ENCODE measurements around the gene NOTO.
"Not testable (repeated sequence)": the region's sequence is repeated elsewhere in the genome, so short reads cannot be mapped to it uniquely, and the experiment has no call there.

The NOTO gene, protein sequence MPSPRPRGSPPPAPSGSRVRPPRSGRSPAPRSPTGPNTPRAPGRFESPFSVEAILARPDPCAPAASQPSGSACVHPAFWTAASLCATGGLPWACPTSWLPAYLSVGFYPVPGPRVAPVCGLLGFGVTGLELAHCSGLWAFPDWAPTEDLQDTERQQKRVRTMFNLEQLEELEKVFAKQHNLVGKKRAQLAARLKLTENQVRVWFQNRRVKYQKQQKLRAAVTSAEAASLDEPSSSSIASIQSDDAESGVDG

DNA sequence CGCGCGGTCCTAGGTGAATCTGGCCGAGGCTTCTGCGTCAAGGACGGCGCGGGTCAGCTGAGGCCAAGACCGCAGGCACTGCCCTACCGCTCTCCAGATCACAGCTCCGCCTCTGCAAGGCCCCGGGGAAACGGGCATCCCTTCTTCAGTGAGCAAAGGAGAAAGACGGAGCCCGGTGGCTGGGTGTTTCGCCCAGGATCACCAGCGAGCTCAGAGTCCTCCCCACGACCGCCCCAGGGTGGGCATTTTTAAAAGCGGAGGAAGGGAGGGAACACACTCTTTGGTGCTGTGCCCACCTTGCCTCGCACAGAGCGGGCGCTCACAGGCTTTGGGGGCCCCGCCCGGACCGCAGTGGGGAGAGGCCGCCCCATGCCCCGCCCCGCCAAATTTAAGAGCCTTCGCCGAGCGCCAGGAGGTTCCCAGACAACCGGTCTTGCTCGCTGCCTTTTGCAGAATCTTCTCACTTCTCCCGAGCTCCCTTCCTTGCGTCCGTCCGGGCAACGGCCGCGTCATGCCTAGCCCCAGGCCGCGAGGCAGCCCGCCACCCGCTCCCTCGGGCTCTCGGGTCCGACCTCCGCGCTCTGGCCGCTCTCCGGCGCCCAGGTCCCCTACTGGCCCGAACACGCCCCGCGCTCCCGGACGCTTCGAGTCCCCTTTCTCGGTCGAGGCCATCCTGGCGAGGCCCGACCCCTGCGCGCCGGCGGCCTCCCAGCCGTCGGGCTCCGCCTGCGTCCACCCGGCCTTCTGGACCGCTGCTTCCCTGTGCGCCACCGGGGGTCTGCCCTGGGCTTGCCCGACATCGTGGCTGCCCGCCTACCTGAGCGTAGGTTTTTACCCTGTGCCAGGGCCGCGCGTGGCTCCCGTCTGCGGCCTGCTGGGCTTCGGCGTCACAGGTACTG, at the start of gene NOTO:
NOTO (plus strand) TSS at position 419 of the 899 bp plus-strand sequence; CDS start at position 512, 93 bp downstream.
- H3K4me3 ChIP-seq (ENCODE audit: low read depth, low read length) = no peak within 1 kb of the TSS
- TF ChIP-seq, protein P1, sequence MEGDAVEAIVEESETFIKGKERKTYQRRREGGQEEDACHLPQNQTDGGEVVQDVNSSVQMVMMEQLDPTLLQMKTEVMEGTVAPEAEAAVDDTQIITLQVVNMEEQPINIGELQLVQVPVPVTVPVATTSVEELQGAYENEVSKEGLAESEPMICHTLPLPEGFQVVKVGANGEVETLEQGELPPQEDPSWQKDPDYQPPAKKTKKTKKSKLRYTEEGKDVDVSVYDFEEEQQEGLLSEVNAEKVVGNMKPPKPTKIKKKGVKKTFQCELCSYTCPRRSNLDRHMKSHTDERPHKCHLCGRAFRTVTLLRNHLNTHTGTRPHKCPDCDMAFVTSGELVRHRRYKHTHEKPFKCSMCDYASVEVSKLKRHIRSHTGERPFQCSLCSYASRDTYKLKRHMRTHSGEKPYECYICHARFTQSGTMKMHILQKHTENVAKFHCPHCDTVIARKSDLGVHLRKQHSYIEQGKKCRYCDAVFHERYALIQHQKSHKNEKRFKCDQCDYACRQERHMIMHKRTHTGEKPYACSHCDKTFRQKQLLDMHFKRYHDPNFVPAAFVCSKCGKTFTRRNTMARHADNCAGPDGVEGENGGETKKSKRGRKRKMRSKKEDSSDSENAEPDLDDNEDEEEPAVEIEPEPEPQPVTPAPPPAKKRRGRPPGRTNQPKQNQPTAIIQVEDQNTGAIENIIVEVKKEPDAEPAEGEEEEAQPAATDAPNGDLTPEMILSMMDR (IDR thresholded peaks at IDR 0.05; ENCODE audit: low read depth, low read length) = no peak
- no peak for TF ChIP-seq MYC (IDR thresholded peaks at IDR 0.05; ENCODE audit: low read depth, low read length)
- TF ChIP-seq, protein P2, sequence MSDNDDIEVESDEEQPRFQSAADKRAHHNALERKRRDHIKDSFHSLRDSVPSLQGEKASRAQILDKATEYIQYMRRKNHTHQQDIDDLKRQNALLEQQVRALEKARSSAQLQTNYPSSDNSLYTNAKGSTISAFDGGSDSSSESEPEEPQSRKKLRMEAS (IDR thresholded peaks at IDR 0.05; ENCODE audit: low read depth, low read length) = no peak
- TF ChIP-seq POLR2A (IDR thresholded peaks at IDR 0.05; ENCODE audit: extremely low read depth, insufficient read length) = no peak
- no peak for DNase-seq (ENCODE audit: low read depth)

DNA sequence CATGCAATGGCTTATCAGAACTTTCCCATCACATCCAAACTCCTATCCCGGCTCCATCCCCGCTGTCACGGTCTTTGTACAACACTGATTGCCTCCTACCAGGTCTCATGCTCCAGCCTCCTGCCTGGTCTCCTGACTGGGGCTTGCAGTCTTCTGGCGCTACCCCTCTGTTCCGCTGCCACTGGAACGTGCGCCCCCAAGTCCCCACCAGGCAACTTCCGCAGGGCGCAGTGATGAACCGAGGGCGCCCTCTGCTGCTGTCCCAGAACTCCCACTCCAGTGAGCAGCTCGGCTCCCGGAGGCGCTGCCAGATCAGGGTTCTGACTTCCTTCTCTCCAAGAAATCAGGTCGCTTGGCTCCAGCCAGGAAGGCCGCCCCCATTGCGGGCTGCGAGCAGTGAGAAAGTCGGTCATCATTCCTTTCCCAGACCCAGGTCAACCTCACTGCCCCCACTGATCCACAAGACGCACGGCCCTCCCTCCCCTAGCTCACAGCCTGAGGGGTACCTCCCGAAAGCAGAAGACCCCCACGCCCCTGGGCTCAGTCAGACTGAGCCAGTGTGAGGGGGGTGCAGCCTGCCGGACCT, 45.7 kb upstream of the NOTO start:
- no peak for TF ChIP-seq POLR2A (IDR thresholded peaks at IDR 0.05; ENCODE audit: extremely low read depth, insufficient read length)
- TF ChIP-seq, protein P1 (IDR thresholded peaks at IDR 0.05; ENCODE audit: low read depth, low read length) = peak; percentile 70
- no peak for TF ChIP-seq MYC (IDR thresholded peaks at IDR 0.05; ENCODE audit: low read depth, low read length)
- peak; percentile 67 for DNase-seq (ENCODE audit: low read depth)
- H3K4me3 ChIP-seq (ENCODE audit: low read depth, low read length) = no peak overlapping the region

DNA sequence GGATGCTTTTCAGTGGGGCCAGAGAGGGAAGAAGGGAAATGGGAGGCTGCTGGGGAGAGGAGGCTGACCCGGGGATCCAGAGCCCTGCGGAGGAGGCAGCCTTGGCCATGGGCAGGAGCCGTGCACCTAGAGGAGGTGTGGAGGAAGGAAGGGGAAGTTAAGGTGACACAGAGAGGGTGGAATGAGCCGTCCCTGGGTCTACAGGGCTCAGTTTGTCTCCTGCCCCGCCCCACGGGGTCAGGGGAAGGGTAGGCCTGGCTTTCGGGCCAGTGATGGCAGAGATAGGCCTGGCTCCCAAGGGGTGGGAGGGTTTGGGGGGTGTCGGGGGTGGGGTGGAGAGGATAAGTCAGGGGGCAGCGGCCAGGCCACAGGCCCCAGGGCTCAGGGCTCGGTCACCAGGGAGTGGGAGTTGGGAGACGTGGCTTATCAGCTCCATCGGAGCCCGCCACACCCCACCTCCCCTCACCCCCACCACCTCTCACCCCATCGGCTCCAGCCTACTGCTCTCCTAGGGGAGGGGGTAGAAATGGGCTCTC, 39.5 kb upstream of the NOTO start:
- no peak for DNase-seq (ENCODE audit: low read depth)
- TF ChIP-seq POLR2A (IDR thresholded peaks at IDR 0.05; ENCODE audit: extremely low read depth, insufficient read length) (no peak), MYC (IDR thresholded peaks at IDR 0.05; ENCODE audit: low read depth, low read length) (no peak)
- TF ChIP-seq, protein P1 (IDR thresholded peaks at IDR 0.05; ENCODE audit: low read depth, low read length) = no peak
- TF ChIP-seq, protein P2 (IDR thresholded peaks at IDR 0.05; ENCODE audit: low read depth, low read length) = no peak
- H3K4me3 ChIP-seq (ENCODE audit: low read depth, low read length) = no peak overlapping the region

DNA sequence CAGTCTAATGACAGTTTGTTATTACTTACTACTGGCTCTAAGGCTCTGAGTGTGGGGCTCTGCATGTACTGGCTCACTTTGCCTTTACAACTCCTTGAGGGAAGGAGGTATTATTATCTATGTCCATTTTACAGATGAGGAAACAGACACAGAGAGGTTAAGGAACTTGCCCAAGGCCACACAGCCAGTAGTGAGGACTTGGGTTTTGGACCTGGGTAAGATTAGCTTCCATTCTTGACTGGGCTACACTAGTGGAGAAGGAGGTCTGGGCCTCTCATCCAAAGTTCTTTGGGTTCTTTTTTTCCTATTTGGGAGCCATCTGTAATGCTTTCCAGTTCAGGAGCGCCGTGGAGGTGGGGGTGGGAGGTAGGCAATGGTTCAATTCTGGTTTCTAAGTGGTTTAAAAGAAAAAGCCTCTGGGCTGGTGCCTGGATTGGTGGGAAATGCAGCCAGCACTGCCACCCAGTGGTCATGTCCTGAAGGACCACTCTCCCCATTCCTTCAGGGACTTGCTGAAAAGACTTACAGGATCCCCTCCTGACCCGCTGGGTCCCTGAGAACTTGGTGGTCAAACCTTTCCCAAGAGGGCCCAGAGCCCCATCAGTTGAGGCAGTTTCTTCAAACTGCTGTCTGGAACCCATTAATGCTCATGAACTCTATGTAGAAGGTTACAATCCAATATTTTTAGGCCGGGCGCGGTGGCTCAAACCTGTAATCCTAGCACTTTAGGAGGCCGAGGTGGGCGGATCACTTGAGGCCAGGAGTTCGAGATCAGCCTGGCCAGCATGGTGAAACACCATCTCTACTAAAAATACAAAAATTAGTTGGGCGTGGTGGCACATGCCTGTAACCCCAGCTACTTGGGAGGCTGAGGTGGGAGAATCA, 38.6 kb upstream of the NOTO start:
- peak; percentile 77 for DNase-seq (ENCODE audit: low read depth)
- no peak overlapping the region for H3K4me3 ChIP-seq (ENCODE audit: low read depth, low read length)
- TF ChIP-seq, protein P1 (IDR thresholded peaks at IDR 0.05; ENCODE audit: low read depth, low read length) = peak; percentile 96
- TF ChIP-seq MYC (IDR thresholded peaks at IDR 0.05; ENCODE audit: low read depth, low read length) = no peak

DNA sequence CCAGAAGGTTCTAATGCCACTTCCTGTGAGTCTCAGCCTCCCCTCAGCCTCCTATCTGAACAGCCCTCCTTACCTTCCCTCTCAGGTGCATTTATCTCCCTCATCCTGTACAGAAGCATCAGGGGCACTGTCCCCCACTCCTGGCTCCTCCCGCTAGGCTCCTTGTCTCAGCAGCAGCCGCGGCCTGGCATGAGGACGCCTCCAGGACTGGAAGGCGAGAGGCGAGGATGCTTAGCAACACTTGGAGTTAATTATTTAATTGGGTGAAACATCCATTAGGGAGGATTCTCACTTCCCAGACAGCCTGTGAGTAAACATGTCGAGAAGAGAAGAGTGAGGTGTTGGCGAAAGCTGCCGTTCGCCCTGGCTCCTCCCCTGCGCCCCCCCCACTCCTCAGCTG, 36.4 kb upstream of the NOTO start:
- not testable (repeated sequence) for H3K4me3 ChIP-seq (ENCODE audit: low read depth, low read length); DNase-seq (ENCODE audit: low read depth)

DNA sequence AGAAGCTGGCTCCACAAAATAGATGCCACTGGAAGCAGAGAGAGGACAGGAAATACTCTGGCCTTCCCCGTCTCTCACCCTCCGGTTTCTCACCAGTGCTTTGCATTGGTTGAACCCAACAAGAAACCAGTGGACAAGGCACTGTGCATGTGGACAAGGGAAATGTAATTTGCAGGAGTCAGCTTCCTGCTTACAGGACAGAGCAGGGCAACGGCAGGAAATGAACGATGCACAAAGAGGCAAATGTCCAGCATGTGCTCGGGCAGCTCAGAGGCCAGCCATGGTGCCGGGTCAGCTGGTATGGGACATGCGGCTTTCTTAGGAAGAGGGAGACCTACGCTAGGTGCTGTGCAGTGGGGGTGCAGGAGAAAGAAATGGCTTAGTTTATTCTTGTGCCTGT, 35.6 kb upstream of the NOTO start:
- not testable (repeated sequence) for H3K4me3 ChIP-seq (ENCODE audit: low read depth, low read length); DNase-seq (ENCODE audit: low read depth)

DNA sequence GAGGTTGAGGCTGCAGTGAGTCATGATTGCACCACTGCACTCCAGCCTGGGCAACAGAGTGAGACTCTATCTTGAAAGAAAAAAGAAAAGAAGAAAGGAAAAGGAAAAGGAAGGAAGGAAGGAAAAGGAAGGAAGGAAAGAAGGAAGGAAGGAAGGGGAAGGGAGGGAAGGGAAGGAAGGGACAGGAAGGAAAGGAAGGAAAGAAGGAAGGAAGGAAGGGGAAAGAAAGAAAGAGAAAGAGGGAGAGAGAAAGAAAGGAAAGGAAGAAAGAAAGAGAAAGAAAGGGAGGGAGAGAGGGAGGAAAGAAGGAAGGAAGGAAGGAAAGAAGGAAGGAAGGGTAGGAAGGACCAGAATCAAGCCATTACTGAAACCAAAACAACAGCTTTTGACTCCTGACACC, 34.0 kb upstream of the NOTO start:
- H3K4me3 ChIP-seq (ENCODE audit: low read depth, low read length); DNase-seq (ENCODE audit: low read depth): not testable (repeated sequence)

DNA sequence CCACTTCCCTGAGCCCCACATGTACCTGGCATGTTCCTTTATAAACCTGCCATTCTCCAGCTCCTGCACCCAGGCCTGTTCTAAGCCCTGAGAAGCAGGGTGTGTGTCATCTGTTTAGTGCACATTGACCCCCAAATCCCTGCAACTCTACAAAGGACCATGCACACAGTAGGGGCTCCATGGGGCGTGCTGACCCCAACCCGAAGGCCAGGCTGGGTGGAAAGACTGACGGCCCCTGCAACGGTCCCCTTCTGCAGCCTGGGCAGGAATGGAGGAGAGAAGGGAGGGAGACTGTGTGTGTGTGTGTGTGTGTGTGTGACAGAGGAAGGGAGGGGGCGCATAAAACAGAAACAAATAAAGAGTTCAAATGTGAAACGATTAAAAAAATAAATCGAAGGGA, 32.0 kb upstream of the NOTO start:
- H3K4me3 ChIP-seq (ENCODE audit: low read depth, low read length); DNase-seq (ENCODE audit: low read depth): not testable (repeated sequence)

All from NB4 (cell line).